ENCODE results near the gene SMYD3. TPM values are rescaled to one million over a fixed set of nuclear protein-coding genes. Genes with fewer than 3 reads are reported as not detected.

Gene SMYD3
- total RNA-seq, 2 donors from 2014 or later: 13.5 to 20.8 TPM

- H3K27me3 ChIP-seq: no peaks in the 10 kb centered on the region
- no peaks in the 10 kb centered on the region for H3K4me1 ChIP-seq
- H3K36me3 ChIP-seq (replicated peaks in 1 of 2; ENCODE audit: insufficient read depth in 1 of 2, low read depth in 2 of 2): no peaks in the 10 kb centered on the region
- DNase-seq (no peak), ATAC-seq (no peak)
- no peak overlapping the region for H3K4me3 ChIP-seq
- TF ChIP-seq POLR2A (IDR thresholded peaks at IDR 0.05): no peak
- TF ChIP-seq, protein P1, sequence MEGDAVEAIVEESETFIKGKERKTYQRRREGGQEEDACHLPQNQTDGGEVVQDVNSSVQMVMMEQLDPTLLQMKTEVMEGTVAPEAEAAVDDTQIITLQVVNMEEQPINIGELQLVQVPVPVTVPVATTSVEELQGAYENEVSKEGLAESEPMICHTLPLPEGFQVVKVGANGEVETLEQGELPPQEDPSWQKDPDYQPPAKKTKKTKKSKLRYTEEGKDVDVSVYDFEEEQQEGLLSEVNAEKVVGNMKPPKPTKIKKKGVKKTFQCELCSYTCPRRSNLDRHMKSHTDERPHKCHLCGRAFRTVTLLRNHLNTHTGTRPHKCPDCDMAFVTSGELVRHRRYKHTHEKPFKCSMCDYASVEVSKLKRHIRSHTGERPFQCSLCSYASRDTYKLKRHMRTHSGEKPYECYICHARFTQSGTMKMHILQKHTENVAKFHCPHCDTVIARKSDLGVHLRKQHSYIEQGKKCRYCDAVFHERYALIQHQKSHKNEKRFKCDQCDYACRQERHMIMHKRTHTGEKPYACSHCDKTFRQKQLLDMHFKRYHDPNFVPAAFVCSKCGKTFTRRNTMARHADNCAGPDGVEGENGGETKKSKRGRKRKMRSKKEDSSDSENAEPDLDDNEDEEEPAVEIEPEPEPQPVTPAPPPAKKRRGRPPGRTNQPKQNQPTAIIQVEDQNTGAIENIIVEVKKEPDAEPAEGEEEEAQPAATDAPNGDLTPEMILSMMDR (IDR thresholded peaks at IDR 0.05): no peak
- WGBS, 2 donors: 93 to 95% methylated on average over 5 of the region's 5 CpGs
- no peak overlapping the region for H3K27ac ChIP-seq
- H3K9me3 ChIP-seq: no peaks in the 10 kb centered on the region
- intact Hi-C loops (cut with DNase I): no loop called here
Measured at GRCh38 chr1:246434335-246434734, 72.7 kb downstream of the SMYD3 start.

- intact Hi-C loops (cut with DNase I): no loop called here
- no peak overlapping the region for H3K4me3 ChIP-seq
- 76 to 89% methylated on average over 7 to 8 of the region's 9 CpGs for WGBS, 2 donors
- H3K4me1 ChIP-seq: no peaks in the 10 kb centered on the region
- no peaks in the 10 kb centered on the region for H3K9me3 ChIP-seq
- no peak for TF ChIP-seq POLR2A (IDR thresholded peaks at IDR 0.05)
- TF ChIP-seq, protein P1 (IDR thresholded peaks at IDR 0.05): no peak
- H3K36me3 ChIP-seq (replicated peaks in 1 of 2; ENCODE audit: insufficient read depth in 1 of 2, low read depth in 2 of 2): no peaks in the 10 kb centered on the region
- ATAC-seq (no peak), DNase-seq (no peak)
- H3K27ac ChIP-seq: no peak overlapping the region
- H3K27me3 ChIP-seq: no peaks in the 10 kb centered on the region
Measured at GRCh38 chr1:246428542-246429308, 78.4 kb downstream of the SMYD3 start.

- ATAC-seq: no peak
- no peaks in the 10 kb centered on the region for H3K27me3 ChIP-seq
- no peaks in the 10 kb centered on the region for H3K36me3 ChIP-seq (replicated peaks in 1 of 2; ENCODE audit: insufficient read depth in 1 of 2, low read depth in 2 of 2)
- no peak overlapping the region for H3K4me3 ChIP-seq
- no peak overlapping the region for H3K27ac ChIP-seq
- H3K4me1 ChIP-seq: no peaks in the 10 kb centered on the region
- DNase-seq: no peak
- intact Hi-C loops (cut with DNase I): no loop called here
- no peaks in the 10 kb centered on the region for H3K9me3 ChIP-seq
- TF ChIP-seq, protein P1 (IDR thresholded peaks at IDR 0.05): no peak
- TF ChIP-seq POLR2A (IDR thresholded peaks at IDR 0.05): no peak
- WGBS, 2 donors: 93 to 96% methylated on average over 3 of the region's 3 CpGs
Measured at GRCh38 chr1:246427611-246428010, 79.5 kb downstream of the SMYD3 start.

GRCh38 chr1:246425895-246426294, 81.2 kb downstream of the SMYD3 start:
- H3K4me1 ChIP-seq: no peaks in the 10 kb centered on the region
- H3K27ac ChIP-seq: no peak overlapping the region
- intact Hi-C loops (cut with DNase I): no loop called here
- WGBS, 2 donors: 42 to 44% methylated on average over 3 of the region's 3 CpGs
- ATAC-seq: no peak
- H3K36me3 ChIP-seq (replicated peaks in 1 of 2; ENCODE audit: insufficient read depth in 1 of 2, low read depth in 2 of 2): no peaks in the 10 kb centered on the region
- no peaks in the 10 kb centered on the region for H3K9me3 ChIP-seq
- TF ChIP-seq POLR2A (IDR thresholded peaks at IDR 0.05): no peak
- TF ChIP-seq, protein P1 (IDR thresholded peaks at IDR 0.05): no peak
- H3K27me3 ChIP-seq: no peaks in the 10 kb centered on the region
- DNase-seq: no peak
- no peak overlapping the region for H3K4me3 ChIP-seq
